Endothelial cell of umbilical vein (primary cell): ENCODE results near the gene MGAT5.

Source experiments
- EZH2 ChIP-seq: IDR thresholded peaks from 2 replicates; pipeline ENCODE4 v1.6.1; 2012; ENCODE audit warnings: borderline replicate concordance, low read depth, mild to moderate bottlenecking, moderate library complexity, low read length, inconsistent platforms; ENCODE audit not compliant: severe bottlenecking
- MYC ChIP-seq: IDR thresholded peaks from one replicate; pipeline ENCODE4 v1.6.1; 2011; ENCODE audit warnings: mild to moderate bottlenecking, low read depth, low read length
- TF ChIP-seq, protein P1 (sequence below): IDR thresholded peaks from 2 replicates; pipeline ENCODE4 v1.6.1; 2011; ENCODE audit not compliant: insufficient read depth, insufficient read length

DNA sequence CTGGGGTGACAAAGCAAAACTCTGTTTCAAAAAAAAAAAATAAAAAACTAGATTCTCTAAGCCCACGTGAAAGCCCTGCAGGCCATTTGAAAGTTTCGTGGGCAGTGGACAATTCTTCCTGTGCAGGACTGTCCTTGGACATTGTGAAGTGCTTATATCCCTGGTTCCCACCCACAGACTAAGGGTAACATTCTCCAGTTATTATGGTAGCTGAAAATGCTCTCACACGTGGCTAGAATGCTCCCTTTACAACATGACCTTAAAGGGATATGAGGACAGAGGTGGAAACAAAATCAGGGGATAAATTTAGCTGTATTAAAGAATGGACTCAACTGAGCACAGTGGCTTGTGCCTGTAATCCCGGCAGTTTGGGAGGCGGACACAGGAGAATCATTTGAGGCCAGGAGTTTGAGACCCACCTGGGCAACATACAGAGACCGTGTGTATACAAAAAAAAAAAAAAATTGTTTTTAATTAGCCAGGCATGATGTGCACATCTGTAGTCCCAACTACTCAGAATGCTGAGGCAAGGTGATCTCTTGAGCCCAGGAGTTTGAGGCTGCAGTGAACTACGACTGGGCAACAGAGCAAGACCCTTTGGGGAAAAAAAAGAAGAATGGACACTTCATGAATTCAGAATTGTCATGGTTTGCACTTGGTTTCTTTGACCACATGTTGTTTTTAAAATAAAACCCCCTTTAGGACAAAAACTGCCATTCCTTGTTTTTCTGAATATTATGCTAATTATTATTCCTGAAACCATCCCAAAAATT is 167.9 kb downstream of the MGAT5 start:
- TF ChIP-seq, protein P1, sequence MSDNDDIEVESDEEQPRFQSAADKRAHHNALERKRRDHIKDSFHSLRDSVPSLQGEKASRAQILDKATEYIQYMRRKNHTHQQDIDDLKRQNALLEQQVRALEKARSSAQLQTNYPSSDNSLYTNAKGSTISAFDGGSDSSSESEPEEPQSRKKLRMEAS, result no peak
- TF ChIP-seq EZH2 (no peak), MYC (no peak)
